ENCODE results near the gene CTNNA2.

CTNNA2 gene

GRCh38 chr2:79941179-79941578 is 428.3 kb downstream of the CTNNA2 start:
- no peak for DNase-seq

- DNase-seq: no peak
These were observed 431.4 kb downstream of the CTNNA2 start for GRCh38 chr2:79944205-79944604.

- DNase-seq: no peak
These were observed 433.0 kb downstream of the CTNNA2 start for GRCh38 chr2:79945653-79946445.

- DNase-seq: no peak
These were observed 434.9 kb downstream of the CTNNA2 start for GRCh38 chr2:79947751-79948150.

GRCh38 chr2:79950526-79950925 is 437.7 kb downstream of the CTNNA2 start:
- DNase-seq: no peak

GRCh38 chr2:79952616-79953015 is 439.8 kb downstream of the CTNNA2 start:
- no peak for DNase-seq

- DNase-seq: no peak
These were observed 447.2 kb downstream of the CTNNA2 start for GRCh38 chr2:79960035-79960434.

- no peak for DNase-seq
These were observed 447.7 kb downstream of the CTNNA2 start for GRCh38 chr2:79960519-79960918.

GRCh38 chr2:79964966-79965365 is 452.1 kb downstream of the CTNNA2 start:
- no peak for DNase-seq

- no peak for DNase-seq
These were observed 453.5 kb downstream of the CTNNA2 start for GRCh38 chr2:79966369-79966768.

- DNase-seq: no peak
These were observed 454.0 kb downstream of the CTNNA2 start for GRCh38 chr2:79966882-79967281.

GRCh38 chr2:79971807-79972206 is 459.0 kb downstream of the CTNNA2 start:
- no peak for DNase-seq

- no peak for DNase-seq
These were observed 459.8 kb downstream of the CTNNA2 start for GRCh38 chr2:79972661-79973060.

GRCh38 chr2:79975791-79976565 is 463.1 kb downstream of the CTNNA2 start:
- no peak for DNase-seq

- no peak for DNase-seq
These were observed 464.9 kb downstream of the CTNNA2 start for GRCh38 chr2:79977792-79978191.

GRCh38 chr2:79980116-79980515 is 467.3 kb downstream of the CTNNA2 start:
- DNase-seq: no peak

- no peak for DNase-seq
These were observed 468.0 kb downstream of the CTNNA2 start for GRCh38 chr2:79980816-79981215.

GRCh38 chr2:79981316-79981715 is 468.5 kb downstream of the CTNNA2 start:
- no peak for DNase-seq

- DNase-seq: no peak
These were observed 469.6 kb downstream of the CTNNA2 start for GRCh38 chr2:79982445-79982844.

GRCh38 chr2:79984476-79984875 is 471.6 kb downstream of the CTNNA2 start:
- no peak for DNase-seq

GRCh38 chr2:79985145-79985544 is 472.3 kb downstream of the CTNNA2 start:
- DNase-seq: no peak

GRCh38 chr2:79985571-79985970 is 472.7 kb downstream of the CTNNA2 start:
- no peak for DNase-seq

- DNase-seq: no peak
These were observed 480.3 kb downstream of the CTNNA2 start for GRCh38 chr2:79993144-79993543.

- no peak for DNase-seq
These were observed 481.3 kb downstream of the CTNNA2 start for GRCh38 chr2:79994161-79994560.
